GM12865 (cell line): Measurements from ENCODE around the gene FAM13A.

Source experiments
- DNase-seq: peaks from one replicate; pipeline ENCODE4 v3.0.0; 2010; ENCODE audit warnings: low read depth
- H3K4me3 ChIP-seq: 2 replicates; pipeline ENCODE4 v1.5.1; 2011; ENCODE audit warnings: mild to moderate bottlenecking, low read depth, low read length, control low read depth
- TF ChIP-seq, protein P1 (sequence below): IDR thresholded peaks from 2 replicates; pipeline ENCODE4 v1.5.1; 2011; ENCODE audit warnings: low read length, control low read depth, low read depth, inconsistent platforms; ENCODE audit not compliant: insufficient read depth; ENCODE audit errors: missing control alignments

The FAM13A gene

DNA sequence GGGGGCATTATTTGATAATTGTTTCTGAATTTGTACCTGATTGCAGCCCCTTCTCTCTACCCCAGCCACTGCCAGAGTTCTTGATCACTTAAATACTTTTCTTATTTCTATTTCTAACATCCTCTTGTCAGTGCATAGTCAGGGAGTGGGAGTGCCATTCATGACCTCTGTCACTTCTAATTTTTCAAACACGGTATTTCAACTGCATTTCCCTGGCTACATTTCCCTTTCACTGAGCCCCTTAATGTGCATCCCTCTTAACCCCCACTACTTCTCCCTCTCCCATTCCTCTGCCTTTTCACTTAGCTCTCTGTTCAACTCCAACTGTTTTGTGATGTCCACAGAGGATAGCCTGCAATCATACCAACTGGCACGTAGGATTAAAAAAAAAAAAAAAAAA is 231.1 kb downstream of the FAM13A start:
- no peak overlapping the region for H3K4me3 ChIP-seq
- DNase-seq = no peak
- TF ChIP-seq, protein P1, sequence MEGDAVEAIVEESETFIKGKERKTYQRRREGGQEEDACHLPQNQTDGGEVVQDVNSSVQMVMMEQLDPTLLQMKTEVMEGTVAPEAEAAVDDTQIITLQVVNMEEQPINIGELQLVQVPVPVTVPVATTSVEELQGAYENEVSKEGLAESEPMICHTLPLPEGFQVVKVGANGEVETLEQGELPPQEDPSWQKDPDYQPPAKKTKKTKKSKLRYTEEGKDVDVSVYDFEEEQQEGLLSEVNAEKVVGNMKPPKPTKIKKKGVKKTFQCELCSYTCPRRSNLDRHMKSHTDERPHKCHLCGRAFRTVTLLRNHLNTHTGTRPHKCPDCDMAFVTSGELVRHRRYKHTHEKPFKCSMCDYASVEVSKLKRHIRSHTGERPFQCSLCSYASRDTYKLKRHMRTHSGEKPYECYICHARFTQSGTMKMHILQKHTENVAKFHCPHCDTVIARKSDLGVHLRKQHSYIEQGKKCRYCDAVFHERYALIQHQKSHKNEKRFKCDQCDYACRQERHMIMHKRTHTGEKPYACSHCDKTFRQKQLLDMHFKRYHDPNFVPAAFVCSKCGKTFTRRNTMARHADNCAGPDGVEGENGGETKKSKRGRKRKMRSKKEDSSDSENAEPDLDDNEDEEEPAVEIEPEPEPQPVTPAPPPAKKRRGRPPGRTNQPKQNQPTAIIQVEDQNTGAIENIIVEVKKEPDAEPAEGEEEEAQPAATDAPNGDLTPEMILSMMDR = no peak

DNA sequence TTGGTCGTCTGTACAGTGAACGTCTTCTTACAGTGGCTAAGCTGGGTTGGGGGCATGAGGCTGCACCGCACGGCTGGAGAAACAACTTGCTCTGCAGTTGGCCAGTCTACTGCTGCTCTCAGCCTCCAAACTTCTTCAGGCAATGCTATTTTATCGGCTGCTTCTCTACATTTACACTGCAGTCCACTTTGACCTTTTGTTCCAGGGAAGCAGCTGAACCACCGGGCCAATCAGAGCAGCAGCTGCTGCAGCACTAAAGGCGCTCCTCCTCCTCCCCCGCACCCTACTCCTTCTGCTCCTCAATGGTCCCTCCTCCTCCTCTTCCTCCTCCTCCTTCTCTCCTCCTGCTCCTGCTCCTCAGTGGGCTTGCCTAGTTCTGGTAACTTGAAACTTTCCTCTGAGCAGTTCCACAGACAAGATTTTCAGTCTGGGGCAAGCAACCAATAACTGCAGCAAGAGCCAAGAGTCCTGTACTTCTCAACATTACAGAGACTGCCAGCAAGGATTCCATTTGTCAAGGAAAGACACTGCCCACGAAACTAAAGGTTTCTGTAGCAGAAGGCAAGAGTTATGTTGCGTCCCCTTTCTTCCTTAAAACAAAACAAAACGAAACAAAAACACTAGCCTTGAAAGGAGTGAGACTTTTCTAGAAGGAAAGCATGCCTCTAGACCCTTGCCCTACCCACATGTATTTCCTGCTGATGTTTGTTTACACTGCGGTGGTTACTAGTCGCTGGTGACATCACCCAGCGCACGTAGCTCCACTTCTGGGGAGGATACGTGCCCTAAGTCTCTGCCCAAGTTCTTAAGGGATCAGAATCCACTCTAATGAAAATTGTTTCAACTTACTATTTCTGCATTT is 233.7 kb downstream of the FAM13A start:
- TF ChIP-seq, protein P1 = no peak
- peak overlapping the region; percentile 53 for H3K4me3 ChIP-seq
- peak; percentile 71 for DNase-seq

DNA sequence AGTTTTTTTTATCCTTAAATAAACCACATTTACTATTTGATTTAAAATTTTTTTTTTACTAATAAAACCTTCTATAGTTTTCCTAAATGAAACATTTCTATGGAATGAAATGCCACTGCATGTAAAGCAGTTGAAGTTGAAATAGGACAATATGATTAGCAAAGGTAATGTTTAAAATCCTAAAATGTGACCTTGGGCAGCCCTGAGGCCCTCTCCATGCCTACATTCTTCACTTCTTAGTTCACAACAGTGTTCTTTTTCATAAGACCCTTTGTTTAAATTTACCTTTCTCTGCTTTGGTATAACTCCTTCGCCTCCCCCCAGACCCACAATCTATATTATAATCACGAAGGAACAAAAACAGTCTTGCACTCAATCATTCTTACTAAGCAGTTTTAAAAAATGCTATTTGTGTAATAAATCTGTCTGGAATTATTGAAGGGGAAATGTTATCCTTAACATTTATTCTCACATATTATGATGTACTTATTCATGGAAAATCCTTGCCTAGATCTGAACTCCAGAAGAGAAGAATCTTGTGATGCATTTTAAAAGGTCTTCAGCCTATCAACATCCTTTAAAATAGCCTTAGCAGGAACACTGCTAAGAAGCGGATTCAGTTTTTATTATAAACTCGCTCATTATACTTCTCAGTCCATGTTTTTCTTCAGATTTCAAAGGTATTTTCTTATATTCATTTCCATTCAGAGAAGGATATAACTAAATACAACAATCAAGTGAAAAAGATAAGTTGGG is 234.8 kb downstream of the FAM13A start:
- no peak for DNase-seq
- TF ChIP-seq, protein P1 = no peak
- peak overlapping the region; percentile 53; the same call in 1 of the 2 replicates for H3K4me3 ChIP-seq

DNA sequence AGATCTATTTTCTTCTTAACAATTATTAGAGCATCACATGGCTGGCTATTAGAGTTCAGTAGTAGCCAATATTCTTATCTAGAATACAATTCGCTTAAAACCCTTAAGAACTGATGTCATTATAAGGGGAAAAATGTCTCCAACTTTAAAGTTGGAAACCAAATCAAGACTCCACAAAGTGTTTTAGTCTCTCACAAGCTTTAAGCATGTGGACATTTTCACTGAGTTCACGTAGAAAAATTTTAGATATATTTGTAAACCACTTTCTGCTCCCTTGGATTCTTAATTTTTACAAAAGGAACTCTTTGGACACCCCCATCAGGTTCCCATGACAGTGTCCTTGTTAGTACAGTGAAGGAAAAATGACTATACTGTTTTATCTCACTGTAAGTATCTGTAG is 235.5 kb downstream of the FAM13A start:
- no peak overlapping the region for H3K4me3 ChIP-seq
- TF ChIP-seq, protein P1 = no peak
- DNase-seq = no peak

DNA sequence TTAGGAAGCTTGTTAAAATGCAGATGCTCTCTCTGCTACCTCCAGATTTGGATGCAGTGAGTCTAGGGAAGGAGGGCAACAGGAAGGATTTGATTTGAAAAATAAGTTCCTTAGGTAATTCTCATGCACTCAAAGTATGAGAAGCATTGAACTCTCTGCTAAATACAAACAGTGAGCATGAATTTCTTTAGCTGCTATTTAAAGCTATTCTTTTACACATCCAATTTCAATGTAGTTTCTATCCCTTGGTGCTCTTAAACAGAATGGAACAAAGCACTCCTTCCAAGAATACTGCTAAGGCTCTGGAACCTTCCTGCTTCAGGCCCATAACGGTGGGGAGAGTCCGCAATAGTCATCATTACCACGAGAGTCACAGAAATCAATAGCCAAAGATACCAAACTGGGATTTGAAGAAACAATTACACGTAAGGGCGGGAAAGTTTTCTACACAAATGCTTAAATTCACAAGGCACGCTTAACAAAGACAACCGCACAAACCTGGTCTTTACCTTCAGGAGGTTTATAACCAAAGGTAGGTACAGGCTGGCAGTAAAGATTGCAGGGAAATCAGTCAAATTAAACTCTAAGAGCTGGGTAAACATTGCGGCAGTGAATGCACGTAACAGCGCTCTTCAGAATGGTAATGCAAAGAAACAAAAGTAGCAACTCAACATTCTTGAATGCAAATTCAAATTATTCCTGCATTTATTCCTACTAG is 236.1 kb downstream of the FAM13A start:
- H3K4me3 ChIP-seq = no peak overlapping the region
- no peak for DNase-seq
- TF ChIP-seq, protein P1 = no peak

DNA sequence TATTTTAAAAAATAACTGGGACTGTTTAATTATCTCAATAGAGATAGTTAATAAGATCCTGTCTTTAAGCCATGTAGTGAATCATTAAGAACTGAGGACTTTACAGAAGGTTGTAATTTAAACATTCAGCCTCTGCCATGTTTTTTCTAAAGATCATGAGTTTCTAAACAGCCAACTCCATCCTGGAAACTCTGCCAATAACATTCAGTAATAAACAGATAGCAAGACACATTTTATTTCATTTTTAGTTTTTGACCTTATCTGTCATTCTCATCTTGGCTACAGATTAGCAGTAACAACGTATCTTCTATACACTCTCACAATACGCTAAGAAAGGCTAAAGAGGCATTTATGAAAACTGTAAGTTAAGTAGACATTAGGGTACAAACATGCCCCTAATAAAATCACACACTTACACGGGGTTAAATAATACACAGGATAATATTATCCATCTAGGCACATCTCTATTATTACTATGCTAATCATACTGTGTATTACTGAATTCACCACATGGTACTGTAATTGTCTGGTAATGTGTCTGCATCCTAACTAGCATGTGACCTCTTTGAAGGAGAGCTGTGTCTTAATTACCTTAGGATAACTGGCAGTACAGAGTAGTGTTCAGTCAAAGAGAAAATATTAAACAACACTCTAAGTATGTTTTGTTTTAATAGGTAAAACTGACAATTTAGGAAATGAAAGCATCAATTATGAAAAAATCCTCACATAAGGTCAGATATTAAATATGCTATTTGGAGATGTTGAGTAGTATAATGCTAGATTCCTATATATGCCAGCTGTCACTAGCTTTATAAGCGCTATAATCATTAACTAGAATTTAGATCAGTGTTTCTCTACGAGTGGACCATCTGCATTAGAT is 236.9 kb downstream of the FAM13A start:
- TF ChIP-seq, protein P1 = no peak
- DNase-seq = no peak
- no peak overlapping the region for H3K4me3 ChIP-seq
